ENCODE data around the gene BRMS1. TPM values are rescaled to one million over a fixed set of nuclear protein-coding genes. Genes with fewer than 3 reads are reported as not detected.

Gene BRMS1
- total and polyA plus RNA-seq, 2 donors (not counting 1 experiment from before 2014, with no cell fraction given): 25.7 to 43.9 TPM

GRCh38 chr11:66289548-66290329 lies 55.2 kb downstream of the BRMS1 start:
- Histone ChIP-seq H3K4me1 (ENCODE audit: control insufficient read depth, extremely low read depth, insufficient read depth, low read length) (peaks cover 8% of the 10 kb centered on the region), H3K4me3 (replicated peaks in 1 of 4; ENCODE audit: control extremely low read depth in 1 of 4, insufficient read depth in 1 of 4, low read depth in 3 of 4, low read length in 4 of 4) (peak overlapping the region; percentile 76 to 95 (median 82)), H3K27ac (ENCODE audit: insufficient read depth, low read length) (peak overlapping the region; percentile 95), H3K4me2 (ENCODE audit: extremely low read depth, insufficient read depth, low read length) (peak overlapping the region; percentile 92), H3K9ac (ENCODE audit: insufficient read depth, low read length) (peak overlapping the region; percentile 98), H3K79me2 (ENCODE audit: control insufficient read depth, insufficient read depth, low read length) (peaks cover 25% of the 10 kb centered on the region), H3K27me3 (ENCODE audit: control insufficient read depth, insufficient read depth, low read length) (peaks cover 23% of the 10 kb centered on the region), H4K20me1 (ENCODE audit: control insufficient read depth, extremely low read depth, insufficient read depth, low read length) (no peaks in the 10 kb centered on the region), H3K36me3 (ENCODE audit: control insufficient read depth, insufficient read depth, low read length) (peaks cover 13% of the 10 kb centered on the region), H2AFZ (ENCODE audit: low read length) (peak overlapping the region; percentile 73), H3K9me3 (ENCODE audit: control insufficient read depth, insufficient read depth, low read depth, low read length) (no peaks in the 10 kb centered on the region)
- DNase-seq (ENCODE audit: low read depth in 2 of 2): no peak
- no peak for TF ChIP-seq EZH2 (IDR thresholded peaks at IDR 0.05; ENCODE audit: low read length, missing control alignments)
- TF ChIP-seq, protein P1, sequence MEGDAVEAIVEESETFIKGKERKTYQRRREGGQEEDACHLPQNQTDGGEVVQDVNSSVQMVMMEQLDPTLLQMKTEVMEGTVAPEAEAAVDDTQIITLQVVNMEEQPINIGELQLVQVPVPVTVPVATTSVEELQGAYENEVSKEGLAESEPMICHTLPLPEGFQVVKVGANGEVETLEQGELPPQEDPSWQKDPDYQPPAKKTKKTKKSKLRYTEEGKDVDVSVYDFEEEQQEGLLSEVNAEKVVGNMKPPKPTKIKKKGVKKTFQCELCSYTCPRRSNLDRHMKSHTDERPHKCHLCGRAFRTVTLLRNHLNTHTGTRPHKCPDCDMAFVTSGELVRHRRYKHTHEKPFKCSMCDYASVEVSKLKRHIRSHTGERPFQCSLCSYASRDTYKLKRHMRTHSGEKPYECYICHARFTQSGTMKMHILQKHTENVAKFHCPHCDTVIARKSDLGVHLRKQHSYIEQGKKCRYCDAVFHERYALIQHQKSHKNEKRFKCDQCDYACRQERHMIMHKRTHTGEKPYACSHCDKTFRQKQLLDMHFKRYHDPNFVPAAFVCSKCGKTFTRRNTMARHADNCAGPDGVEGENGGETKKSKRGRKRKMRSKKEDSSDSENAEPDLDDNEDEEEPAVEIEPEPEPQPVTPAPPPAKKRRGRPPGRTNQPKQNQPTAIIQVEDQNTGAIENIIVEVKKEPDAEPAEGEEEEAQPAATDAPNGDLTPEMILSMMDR (conservative IDR thresholded peaks at IDR 0.05 in 1 of 2, IDR thresholded peaks at IDR 0.05 in 1 of 2; ENCODE audit: low read depth in 1 of 2, low read length in 2 of 2): no peak

GRCh38 chr11:66288671-66289547 lies 56.0 kb downstream of the BRMS1 start, which contains the start of gene YIF1A:
Gene YIF1A (minus strand): TSS chr11:66289143. CDS start chr11:66288985, 158 bp downstream.
- no peak for TF ChIP-seq EZH2 (IDR thresholded peaks at IDR 0.05; ENCODE audit: low read length, missing control alignments)
- TF ChIP-seq, protein P1 (conservative IDR thresholded peaks at IDR 0.05 in 1 of 2, IDR thresholded peaks at IDR 0.05 in 1 of 2; ENCODE audit: low read depth in 1 of 2, low read length in 2 of 2): no peak
- H3K27me3 ChIP-seq (ENCODE audit: control insufficient read depth, insufficient read depth, low read length): peaks cover 23% of the 10 kb centered on the region

More at GRCh38 chr11:66288671-66289547, 56.0 kb downstream of the BRMS1 start, which contains the start of gene YIF1A:
- no peaks in the 10 kb centered on the region for H3K9me3 ChIP-seq (ENCODE audit: control insufficient read depth, insufficient read depth, low read depth, low read length)
- no peaks in the 10 kb centered on the region for H4K20me1 ChIP-seq (ENCODE audit: control insufficient read depth, extremely low read depth, insufficient read depth, low read length)
- H3K79me2 ChIP-seq (ENCODE audit: control insufficient read depth, insufficient read depth, low read length): peaks cover 25% of the 10 kb centered on the region
- H3K9ac ChIP-seq (ENCODE audit: insufficient read depth, low read length): peak within 1 kb of the TSS; percentile 98
- peak; percentile 99 to 100 for DNase-seq (ENCODE audit: low read depth in 2 of 2)
- peak within 1 kb of the TSS; percentile 76 to 97 (median 94) for H3K4me3 ChIP-seq (replicated peaks in 1 of 4; ENCODE audit: control extremely low read depth in 1 of 4, insufficient read depth in 1 of 4, low read depth in 3 of 4, low read length in 4 of 4)
- H3K36me3 ChIP-seq (ENCODE audit: control insufficient read depth, insufficient read depth, low read length): peaks cover 13% of the 10 kb centered on the region
- peaks cover 8% of the 10 kb centered on the region for H3K4me1 ChIP-seq (ENCODE audit: control insufficient read depth, extremely low read depth, insufficient read depth, low read length)
- H3K4me2 ChIP-seq (ENCODE audit: extremely low read depth, insufficient read depth, low read length): peak within 1 kb of the TSS; percentile 92
- peak within 1 kb of the TSS; percentile 95 for H3K27ac ChIP-seq (ENCODE audit: insufficient read depth, low read length)
- peak within 1 kb of the TSS; percentile 73 for H2AFZ ChIP-seq (ENCODE audit: low read length)
